Activated CD4-positive, alpha-beta T cell treated with anti-CD3 and anti-CD28 coated beads, Interleukin-2, amount 50 U/mL, for 4 hours (primary cell): ENCODE measurements around the gene RAD21L1.

Experiments used
- DNase-seq, 2 experiments: peaks; one replicate each; pipeline ENCODE4 v3.0.0-alpha.2; 2020

The RAD21L1 gene

DNA sequence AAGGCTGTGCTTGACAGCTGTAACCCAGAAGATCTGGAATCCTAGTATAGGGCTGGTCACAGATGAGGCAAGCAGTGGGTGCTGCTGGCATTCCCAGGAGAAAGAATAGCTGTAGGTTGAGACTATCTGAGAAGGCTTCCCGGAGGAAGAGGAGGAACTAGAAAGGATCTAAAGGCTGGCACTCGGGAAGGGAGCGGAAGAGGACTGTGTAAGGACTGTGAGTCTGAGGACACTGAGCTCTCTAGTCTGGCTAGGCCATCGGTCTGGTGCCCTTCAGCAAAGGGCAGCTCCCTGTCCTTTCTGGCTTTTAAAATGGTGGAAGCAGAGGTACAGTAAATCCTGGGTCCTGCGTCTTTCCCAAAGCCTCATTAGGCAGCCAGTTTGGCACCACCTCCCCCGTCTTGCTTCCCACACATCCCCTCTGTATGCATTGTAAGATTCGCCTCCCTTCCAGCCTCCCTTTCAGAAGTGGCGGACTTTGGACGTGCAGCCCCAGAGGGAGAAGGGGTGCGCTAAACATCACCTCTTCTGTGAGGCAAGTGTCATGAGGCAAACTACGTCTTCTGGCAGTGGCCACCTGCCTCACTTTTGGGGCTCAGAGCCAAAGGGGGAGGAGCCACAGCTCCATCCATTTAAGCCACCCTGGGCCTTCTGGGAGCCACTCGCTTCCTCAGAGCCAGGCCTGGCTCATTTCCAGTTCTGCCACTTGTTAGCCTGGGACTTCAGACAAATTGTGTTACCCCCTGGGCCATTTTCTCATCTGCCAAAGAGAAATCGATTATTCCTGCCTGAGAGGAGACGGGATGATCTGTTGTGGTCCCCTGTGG lies 48.9 kb downstream of the RAD21L1 start:
- DNase-seq: no peak

DNA sequence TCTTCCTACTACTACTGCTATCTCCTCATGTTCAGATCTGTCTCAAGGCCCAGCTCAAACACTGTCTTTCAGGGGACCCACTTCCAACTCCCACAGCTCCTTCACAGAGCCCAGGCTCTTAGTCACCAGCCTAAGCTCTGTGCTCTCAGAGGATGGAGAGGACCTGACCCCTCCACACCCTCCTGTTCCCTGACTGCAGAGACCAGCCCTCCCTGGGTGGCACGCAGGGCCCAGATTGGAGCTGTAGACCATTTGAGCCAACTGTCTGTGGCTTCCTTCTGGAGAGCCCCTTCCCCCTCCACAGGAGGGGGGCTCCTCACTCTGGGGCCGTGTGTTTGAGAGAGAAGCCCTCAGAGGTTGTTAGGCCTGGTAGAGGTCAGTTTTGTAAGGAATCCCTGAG lies 50.1 kb downstream of the RAD21L1 start:
- DNase-seq: no peak

DNA sequence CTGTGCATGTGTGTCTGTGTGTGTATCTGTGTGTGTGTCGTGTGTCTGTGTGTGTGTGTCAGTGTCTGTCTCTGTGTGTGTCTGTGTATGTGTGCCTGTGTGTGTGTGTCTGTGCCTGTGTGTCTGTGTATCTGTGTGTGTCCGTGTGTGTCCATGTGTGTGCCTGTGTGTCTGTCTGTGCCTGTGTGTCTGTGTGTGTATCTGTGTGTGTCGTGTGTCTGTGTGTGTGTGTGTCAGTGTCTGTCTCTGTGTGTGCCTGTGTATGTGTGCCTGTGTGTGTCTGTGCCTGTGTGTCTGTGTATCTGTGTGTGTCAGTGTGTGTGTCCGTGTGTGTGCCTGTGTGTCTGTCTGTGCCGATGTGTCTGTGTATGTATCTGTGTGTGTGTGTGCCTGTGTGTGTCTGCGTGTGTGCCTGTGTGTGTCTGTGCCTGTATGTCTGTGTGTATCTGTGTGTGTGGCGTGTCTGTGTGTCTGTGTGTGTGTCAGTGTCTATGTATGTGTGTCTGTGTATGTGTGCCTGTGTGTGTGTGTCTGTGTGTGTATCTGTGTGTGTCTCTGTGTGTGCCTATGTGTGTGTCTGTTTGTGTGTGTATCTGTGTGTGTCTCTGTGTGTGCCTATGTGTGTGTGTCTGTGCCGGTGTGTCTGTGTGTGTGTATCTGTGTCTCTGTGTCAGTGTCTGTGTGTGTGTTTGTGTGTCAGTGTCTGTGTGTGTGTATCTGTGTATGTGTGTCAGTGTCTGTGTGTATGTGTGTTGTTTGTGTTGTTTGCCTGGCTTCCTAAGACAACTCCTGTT lies 51.9 kb downstream of the RAD21L1 start:
- no peak for DNase-seq

DNA sequence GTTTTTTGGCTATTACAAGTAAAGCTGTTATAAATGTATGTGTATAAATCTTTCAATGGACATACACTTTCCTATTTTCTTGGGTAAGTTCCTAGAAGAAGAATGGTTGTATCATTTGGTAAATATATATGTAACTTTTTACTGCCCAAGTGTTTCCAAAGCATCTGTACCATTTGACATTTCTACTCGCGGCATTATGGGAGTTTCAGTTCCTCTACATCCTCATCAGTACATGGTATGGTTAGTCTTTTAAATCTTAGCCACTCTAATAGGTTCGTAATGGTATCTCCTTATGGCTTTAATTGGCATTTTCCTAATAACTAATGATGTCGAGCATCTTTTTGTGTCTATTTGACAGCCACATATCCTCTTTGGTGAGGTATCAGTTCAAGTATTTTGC lies 53.1 kb downstream of the RAD21L1 start:
- DNase-seq: no peak

DNA sequence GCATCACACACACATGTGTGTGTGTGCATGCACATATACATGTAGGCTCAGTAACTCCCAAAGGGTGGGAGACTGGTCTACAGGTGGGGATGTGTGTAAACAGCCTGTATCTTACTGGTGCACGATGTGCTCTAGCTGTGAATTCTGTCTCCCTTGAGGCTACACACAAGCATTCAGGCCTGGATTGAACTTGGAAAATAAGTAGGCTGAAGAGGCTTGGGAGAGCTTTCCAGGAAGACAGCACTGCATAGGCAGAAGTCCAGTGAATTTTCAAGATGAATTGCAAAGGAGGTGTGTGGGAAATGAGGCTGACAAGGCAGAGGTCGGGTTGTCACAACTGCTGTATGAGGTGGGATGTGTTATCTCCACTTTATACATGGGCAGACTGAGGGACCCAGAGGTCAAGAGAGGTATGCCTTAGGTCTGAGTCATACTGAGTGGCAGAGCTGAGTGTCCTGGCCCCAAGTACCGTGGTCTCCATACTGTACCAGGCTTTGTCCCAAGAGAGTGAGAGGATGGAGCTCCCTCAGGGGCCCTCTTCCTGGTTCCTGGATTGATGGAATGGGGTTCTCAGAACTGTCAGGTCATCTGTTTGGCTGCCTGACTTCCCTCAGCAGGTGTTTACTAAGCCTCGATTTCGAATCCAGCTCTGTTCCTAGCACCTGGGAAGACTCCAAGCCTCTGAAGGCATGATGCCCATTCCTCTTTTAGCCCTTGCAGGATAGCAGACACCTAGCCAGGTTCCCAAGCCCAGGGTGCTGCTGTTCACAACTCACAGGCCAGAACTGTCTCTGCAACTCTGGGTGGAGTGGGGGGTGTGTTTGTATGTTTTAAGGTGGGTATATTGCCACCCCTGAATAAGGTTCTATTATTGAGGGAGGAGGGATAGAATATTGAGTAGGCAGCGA lies 54.6 kb downstream of the RAD21L1 start:
- DNase-seq: no peak

DNA sequence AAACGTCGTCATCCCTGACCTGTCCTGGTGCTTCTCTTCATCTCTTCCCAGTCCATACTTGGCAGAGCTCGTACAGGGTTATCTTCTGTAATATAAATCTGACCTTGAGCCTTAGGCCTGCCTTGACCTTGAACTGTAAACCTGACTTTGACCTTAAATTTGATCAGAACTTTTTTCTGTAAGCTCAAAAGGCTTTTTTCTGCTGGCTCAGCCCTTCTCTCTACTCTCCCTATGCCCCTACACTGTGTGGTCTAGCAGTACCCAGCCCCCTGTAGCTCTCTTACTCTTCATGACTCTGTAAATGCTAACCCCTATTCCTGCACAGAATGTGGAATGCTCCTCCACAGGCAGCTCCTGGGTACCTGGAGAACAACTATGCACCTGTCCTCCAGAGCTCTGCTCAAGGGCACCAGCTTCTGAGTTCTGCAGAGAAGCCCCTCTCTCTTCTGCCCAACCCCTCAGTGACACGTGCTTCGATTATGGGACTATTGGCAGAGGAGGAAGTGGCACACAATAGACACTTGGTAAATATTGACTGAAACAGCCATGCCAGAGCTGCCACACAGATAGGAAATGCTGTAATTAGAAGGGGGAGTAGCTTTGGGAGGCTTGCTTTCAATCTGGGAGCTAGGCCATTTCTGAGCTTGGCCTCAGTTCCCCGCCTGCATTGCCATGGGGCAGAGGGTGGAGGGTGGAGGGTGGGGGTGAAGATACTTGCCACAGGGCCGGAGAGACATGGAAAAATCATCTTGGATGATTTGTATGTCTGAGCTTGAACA lies 55.6 kb downstream of the RAD21L1 start:
- no peak for DNase-seq

DNA sequence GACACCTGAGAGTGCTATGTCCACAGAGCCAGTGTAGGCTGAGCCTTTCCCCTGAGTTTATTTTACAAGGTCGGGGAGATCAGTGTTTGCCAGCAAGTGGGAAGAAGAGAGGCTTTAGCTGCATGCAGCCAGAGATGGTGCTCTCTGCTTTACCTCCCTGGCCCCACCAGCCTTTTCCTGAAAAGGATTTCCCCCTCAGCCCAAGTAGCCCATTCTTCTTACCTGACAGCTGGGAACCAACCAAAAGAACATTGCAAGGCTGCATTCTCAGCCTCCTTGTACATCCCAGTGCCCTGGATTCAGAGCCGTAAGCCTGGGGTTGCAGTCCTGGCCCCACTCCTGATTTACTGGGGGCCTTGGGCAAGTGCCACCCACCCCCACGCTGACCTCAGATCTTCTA lies 57.1 kb downstream of the RAD21L1 start:
- DNase-seq: no peak

DNA sequence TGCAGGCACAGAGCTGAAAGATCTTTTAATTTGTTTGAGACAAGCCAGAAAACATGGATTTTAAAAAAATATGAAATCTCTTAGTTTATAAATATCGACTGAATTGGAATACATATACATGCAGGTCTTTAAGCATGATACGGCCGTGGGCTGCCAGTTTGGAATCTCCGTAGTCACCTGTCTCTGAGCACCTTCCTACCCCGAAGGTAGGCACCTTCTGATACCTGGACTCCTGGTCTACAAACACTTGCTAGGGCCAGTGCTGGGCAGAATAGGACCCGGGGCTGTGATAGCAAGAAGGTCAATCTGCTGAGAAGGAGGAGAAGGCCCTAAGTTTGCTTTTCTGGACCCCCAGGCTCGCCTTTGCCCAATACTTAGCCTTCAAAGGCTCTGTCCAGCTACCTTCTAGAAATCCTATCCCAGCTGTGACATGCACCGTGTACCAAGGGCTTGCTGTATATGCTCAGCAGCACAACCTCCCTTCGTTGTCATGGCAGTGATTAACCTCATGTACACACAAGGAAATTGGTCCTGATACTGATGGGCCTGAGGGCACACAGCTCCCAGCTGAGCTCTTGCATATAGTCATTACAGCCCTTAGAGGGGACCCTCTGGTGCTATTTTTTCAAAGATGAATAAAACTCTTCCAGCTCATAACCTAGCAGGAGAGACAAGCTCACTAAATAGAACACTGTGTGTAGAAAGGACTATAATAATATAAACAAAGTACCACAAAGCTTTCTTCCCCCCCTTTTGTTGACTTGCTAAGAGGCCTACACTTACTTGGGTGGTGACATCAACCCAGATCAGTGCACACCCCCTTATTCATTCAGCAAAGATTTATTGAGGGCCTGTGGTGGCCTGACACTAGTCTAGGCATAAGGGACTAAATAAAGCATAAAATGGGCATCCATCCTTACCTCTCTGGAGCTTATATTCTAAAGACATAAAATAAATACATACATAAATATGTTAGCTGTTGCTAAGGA lies 58.0 kb downstream of the RAD21L1 start:
- DNase-seq: no peak

DNA sequence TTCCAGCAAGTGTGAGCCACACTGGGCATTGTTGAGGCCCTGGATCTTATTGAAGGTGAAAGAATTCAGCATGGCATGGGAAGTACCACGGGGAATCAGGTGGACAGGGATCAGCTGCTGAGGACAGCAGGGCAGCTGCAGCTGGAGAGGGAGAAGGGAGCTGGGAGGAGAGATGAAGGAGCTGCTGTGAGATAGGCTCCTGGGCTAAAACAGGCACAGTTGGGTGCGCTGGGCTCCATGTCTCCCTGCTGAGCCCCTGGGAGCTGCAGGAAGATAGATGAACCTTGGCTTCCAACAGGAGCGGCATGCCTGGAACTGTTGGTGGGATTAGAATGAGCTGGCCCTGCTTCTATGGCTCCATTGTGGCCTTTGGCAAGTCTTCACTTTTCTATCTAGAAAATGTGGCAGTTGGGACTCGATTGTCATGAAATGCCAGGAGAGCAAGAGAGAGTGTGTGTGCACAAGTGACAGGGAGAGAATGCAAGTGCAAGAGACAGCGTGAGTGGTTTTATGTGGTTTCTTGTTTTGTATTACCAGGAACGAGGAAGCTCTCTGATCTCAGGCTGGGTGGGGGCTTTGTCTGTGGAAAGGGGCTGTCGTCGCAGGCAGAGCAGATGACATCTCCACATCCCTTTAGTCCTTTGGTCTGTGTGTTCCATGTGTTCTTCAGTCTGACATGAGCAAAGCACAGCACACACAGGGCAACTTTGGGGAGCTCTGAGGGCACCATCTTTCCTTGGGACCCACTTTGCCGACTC lies 60.6 kb downstream of the RAD21L1 start:
- DNase-seq: peak; percentile 23 to 38

DNA sequence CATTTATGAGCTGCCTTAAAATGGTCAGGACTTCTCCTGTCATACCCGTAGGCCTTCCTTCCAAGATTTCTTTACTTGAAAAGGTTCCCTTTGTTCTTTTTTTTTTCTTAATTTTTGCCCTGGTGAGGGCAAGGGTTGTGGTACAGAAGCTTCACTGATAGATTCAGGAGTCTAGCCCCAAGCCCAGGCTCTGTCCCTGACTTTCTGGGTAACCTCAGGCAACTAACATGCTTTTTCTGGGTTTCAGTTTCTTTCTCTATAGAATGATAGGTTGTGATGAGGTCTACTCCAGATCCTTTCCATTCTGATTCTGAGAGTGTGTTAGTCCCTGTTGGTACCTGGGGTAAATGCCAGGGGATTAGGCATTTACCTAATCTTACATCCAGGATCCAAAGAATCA lies 61.5 kb downstream of the RAD21L1 start:
- no peak for DNase-seq

DNA sequence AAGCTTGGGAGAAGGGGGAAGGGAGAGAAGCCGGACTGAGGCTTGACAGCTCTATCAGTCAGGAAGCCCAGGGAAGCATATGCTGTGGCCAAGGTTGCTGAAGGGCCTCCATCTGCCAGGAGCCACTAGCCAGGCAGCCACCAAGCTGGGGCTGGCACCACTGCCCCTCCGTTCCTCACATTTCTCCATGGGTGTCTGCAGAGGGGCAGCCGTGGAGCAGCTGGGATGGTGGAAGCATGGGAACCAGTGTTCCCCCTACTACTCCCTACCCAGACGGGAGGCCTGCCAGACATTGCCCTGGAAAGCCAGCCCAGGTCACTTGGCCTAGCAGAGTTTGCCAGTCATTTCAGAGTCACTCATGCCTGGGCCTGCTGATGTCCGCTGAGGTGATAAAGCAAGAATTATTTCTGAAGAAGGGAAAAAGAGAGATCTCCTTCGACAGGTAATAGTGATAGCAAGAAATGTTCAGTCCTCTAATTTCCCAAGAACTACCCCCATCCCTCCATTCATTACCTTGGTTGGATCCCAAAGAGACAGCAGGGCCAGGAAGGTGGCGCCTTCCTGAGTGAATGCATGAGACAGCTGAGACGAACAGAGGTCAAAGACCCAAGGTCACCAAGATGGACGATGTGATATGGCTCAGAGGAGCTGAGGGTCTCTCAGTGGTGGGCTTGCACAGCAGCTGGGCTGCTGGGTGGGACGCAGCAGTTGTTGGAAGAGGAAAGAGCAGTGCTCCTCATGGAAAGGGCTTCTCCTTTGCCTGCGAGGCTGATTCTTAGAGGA lies 62.1 kb downstream of the RAD21L1 start:
- no peak for DNase-seq

DNA sequence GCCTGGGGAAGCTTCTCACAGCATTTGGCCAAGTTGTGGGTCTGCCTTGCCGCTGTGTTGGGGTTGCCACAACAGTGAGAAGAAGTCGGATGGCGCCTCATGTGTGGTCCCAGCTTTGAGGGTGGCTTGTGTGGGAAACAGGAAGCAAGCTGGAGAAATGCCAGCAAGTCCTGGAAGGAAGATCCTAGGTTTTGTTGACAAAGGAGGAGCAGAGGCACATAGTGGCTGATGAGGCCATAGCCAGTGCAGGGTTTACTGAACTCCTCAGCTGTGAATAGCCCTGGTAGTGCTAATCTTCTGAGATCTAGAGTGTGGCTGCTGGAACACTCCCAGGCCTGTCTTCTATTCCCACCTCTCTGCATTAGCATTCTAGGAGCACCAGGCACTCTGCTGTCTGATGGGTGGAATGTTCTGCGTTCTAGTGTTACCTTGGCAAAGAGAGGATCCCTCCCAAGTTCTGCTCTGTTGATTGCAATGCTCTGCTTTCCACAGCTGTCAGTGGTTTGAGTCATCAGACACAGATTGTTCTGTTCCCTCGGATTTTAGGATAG lies 65.4 kb downstream of the RAD21L1 start:
- no peak for DNase-seq

DNA sequence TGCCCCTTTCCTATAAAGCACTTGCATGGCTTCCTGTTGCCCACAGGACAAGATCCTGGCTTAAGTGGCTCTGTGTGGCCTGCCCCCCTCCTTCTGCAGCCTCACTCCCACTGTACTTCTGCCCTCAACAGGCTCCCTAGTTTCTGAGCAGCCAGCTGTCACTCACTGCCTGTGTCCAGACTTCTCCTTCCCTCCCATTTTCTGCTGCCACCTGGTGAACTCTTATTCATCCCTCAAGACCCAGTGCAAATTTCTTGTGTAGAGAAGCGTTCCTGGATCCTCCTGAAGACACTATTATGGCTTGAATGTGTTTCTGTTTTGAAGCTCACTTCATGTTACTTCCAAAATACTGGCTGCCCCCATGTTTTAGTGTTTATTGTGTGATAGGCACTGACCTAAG lies 66.8 kb downstream of the RAD21L1 start:
- no peak for DNase-seq

DNA sequence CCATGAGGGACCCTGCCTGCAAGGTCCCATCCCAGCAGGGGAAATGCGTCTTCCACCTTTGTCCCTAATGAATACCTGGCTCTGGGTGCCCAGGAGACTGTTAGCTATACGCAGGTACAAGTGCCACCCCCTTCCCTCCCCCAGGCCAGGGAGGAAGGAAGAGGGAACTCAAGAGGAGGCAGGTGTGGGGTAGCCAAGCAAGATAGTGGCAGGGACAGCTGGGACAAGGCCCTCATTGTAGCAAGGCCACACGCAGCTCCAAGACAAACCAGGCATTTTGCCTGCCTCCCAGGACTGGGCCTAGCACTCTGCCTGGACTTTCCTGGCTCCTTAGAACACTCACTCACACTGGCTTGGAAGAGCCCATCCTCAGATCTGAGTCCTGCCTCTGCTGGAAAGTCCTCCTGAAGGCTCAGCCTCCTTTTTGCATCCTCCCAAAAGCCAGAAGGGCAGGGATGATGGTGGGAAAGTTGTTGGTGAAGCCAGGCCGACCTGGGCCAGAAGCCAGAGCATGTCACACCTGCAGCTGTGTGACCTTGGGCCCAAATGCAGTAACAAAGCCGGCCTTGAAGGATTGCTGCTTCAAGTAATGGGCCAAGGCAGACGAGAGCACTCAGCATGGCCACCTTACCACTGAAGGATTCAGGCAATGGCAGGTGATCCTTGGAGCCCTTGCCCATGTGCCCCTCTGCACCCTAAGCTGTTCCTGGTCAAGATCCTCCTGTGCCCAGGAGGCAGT lies 68.0 kb downstream of the RAD21L1 start:
- DNase-seq: no peak

DNA sequence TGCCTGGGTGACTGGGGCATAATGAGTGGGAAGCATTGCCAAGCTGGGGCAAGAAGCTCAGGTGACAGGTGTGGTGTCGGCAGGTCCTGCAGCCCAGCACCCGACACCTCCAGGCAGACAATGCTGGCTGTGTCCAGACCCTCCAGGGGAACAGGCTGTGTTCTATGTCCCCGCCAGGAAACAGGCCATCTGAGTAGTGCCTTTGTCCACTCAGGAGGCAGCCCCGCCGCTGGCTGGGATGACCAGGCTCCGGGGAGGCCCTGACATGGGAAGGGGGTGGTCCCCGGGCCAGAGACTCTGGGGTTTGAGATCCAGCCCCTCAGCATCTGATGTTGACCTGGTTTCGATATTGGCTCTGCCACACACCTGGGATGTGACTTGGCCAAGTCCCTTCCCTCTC lies 68.7 kb downstream of the RAD21L1 start:
- no peak for DNase-seq

DNA sequence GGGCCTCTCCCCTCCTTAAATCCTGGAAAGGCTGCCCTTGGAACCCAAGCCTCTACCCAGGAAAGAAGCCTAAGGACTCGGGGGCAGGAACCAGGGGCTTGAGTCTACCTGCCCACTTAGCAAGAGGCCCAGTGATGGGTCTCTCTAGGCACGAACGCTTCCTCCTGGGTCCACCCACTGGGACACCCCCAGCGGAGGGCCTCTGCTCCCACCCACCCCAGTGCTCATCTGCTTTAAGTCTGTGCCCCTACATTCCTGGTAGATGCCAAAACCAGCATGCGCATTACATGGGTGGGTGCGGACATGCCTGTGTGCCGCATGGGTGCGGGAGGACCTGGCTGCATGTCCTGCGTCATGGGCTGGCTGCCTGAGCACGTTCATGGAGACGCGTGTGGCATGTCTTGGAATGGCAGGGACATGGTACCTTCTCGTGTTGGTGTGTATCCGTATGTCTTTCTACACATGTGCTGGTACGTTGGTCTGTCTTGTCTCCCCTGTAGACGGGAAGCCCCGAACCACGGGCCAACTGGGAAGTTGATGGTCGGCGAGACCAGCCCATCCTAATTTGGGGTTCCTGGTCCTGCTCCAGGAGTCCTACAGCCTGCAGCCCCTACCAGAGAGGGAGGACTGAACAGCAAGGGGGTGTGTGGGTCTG lies 69.6 kb downstream of the RAD21L1 start:
- DNase-seq: no peak

DNA sequence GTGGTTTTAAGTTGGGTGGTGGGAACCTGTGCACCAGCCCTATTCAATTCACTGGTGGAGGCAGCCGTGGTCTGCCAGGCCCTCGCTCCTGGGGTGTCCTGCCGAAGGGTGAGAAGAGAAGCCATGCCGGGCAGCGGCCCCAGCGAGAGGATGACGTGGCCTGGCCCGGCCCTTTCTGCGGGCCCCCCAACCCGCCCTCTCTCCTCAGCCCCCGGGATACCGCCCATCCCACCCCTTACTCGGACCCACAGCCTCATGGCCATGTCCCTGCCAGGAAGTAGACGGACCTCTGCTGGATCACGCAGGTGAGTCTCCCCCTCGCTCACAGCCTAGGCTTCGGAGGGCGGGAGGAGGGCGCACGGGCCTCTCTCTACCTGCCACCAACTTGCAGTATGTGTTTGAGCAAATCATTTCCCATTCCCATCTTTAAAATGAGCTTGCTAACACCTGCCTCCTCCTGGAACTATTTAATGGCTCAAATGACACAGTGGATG lies 70.3 kb downstream of the RAD21L1 start:
- DNase-seq: no peak

DNA sequence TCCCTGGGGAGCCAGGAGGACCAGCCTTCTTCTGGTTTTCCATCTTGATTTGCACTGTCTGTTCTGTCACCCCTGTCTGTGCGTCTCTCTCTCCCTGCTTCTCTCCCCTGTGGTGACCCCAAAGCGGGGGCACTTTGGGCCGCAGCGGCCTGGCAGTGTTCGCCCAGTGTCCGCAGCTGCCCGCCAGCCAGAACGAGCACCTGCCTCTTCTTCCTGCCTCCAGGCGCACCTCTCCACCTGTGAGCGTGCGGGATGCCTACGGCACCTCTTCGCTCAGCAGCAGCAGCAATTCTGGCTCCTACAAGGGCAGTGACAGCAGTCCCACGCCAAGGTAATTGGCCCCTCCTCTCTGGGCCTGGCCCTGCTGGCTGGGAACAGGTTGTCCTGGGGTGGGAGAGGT lies 71.1 kb downstream of the RAD21L1 start:
- DNase-seq: no peak
